H1 (cell line): Measurements from ENCODE around the gene PRDM15. TPM values are rescaled to one million over a fixed set of nuclear protein-coding genes. Genes with fewer than 3 reads are reported as not detected.

ENCODE experiments used
- CTCF ChIA-PET: fragments of 300-600 bp; sonication (Branson Sonifier 250); formaldehyde crosslinking; loops from one replicate; lab custom pipeline; 2021; ENCODE audit not compliant: partially characterized antibody; lab: Charles Lee
- POLR2A ChIA-PET: fragments of 300-600 bp; sonication (Branson Sonifier 250); formaldehyde crosslinking; loops from one replicate; lab custom pipeline; 2021; ENCODE audit warnings: inconsistent platforms; ENCODE audit not compliant: partially characterized antibody; lab: Charles Lee
- DNase-seq, 2 experiments: peaks; one replicate each; pipeline versions ENCODE4 v3.0.0 to v3.0.0-alpha.2; 2010 to 2022; ENCODE audit warnings: low spot score in 2 of 2, low read depth in 1 of 2, mixed read lengths in 1 of 2
- FAIRE-seq: peaks from 2 replicates; lab custom pipeline; 2011; peaks lifted over from hg19 to GRCh38; lab: Jason Lieb, UNC
- H2AFZ ChIP-seq: 2 replicates; pipeline ENCODE4 v1.8.1; 2012; ENCODE audit warnings: low read length, inconsistent platforms
- H2AK5ac ChIP-seq: 2 replicates; pipeline ENCODE4 v1.6.1; 2013; ENCODE audit warnings: low read depth, low read length
- H2BK120ac ChIP-seq: replicated peaks from 2 replicates; pipeline ENCODE3; 2013; ENCODE audit warnings: low read depth, low read length, inconsistent platforms
- H2BK12ac ChIP-seq: 2 replicates; pipeline ENCODE4 v1.6.1; 2013; ENCODE audit warnings: low read depth, low read length
- H2BK15ac ChIP-seq: 2 replicates; pipeline ENCODE4 v1.6.1; 2013; ENCODE audit warnings: low read length
- H2BK20ac ChIP-seq: 2 replicates; pipeline ENCODE4 v1.6.1; 2013; ENCODE audit warnings: low read length
- H2BK5ac ChIP-seq: 2 replicates; pipeline ENCODE4 v1.6.1; 2013; ENCODE audit warnings: low read depth, low read length
- H3K14ac ChIP-seq: 2 replicates; pipeline ENCODE4 v1.6.1; 2013; ENCODE audit warnings: inconsistent platforms; ENCODE audit not compliant: insufficient read length
- H3K18ac ChIP-seq: 2 replicates; pipeline ENCODE4 v1.6.1; 2013; ENCODE audit warnings: low read length; ENCODE audit errors: extremely low read depth
- H3K23ac ChIP-seq: 2 replicates; pipeline ENCODE4 v1.6.1; 2013; ENCODE audit warnings: inconsistent platforms; ENCODE audit not compliant: insufficient read length
- H3K23me2 ChIP-seq: 2 replicates; pipeline ENCODE4 v1.6.1; 2013; ENCODE audit warnings: low read depth, low read length
- H3K27ac ChIP-seq: 2 replicates; pipeline ENCODE4 v1.6.1; 2011; ENCODE audit warnings: low read depth, low read length, inconsistent platforms
- H3K27me3 ChIP-seq, 4 experiments: replicated peaks in 1 of 4; 1 replicate in 1 of 4; 2 replicates in 3 of 4; pipeline versions ENCODE4 v1.6.1 to v1.8.1; 2011 to 2013; ENCODE audit warnings: low read length in 3 of 4, mild to moderate bottlenecking in 3 of 4, inconsistent platforms in 2 of 4, mixed read lengths in 2 of 4, moderate library complexity in 1 of 4; ENCODE audit not compliant: control insufficient read depth in 3 of 4, insufficient read depth in 3 of 4; ENCODE audit errors: extremely low read depth in 1 of 4
- H3K36me3 ChIP-seq, 4 experiments: 2 replicates each; pipeline versions ENCODE4 v1.6.1 to v1.8.1; 2011 to 2013; ENCODE audit warnings: mild to moderate bottlenecking in 4 of 4, low read length in 3 of 4, moderate library complexity in 2 of 4, control low read depth in 1 of 4, inconsistent platforms in 1 of 4; ENCODE audit not compliant: insufficient read depth in 4 of 4, control insufficient read depth in 2 of 4
- H3K4ac ChIP-seq: replicated peaks from 2 replicates; pipeline ENCODE3; 2013; ENCODE audit warnings: low read length, low read depth, mixed read lengths, inconsistent platforms; ENCODE audit not compliant: insufficient read length
- H3K4me1 ChIP-seq, 4 experiments: replicated peaks in 1 of 4; 1 replicate in 1 of 4; 2 replicates in 3 of 4; pipeline versions ENCODE4 v1.6.1 to v1.8.1; 2011 to 2013; ENCODE audit warnings: low read length in 3 of 4, inconsistent platforms in 2 of 4, mixed read lengths in 1 of 4; ENCODE audit not compliant: insufficient read depth in 4 of 4, control insufficient read depth in 3 of 4
- H3K4me2 ChIP-seq, 2 experiments: 2 replicates each; pipeline versions ENCODE4 v1.6.1 to v1.8.1; 2011 to 2013; ENCODE audit warnings: low read depth in 2 of 2, low read length in 2 of 2, control low read depth in 1 of 2, inconsistent platforms in 1 of 2, mild to moderate bottlenecking in 1 of 2; ENCODE audit not compliant: insufficient read depth in 1 of 2
- H3K4me3 ChIP-seq, 4 experiments: fragments of 200-600, 300-600 bp in 1 of 4; sonication (generic), shearing (Covaris generic), sonication (Bioruptor Twin) in 1 of 4; 2 replicates each; pipeline versions ENCODE4 v1.5.1 to v1.8.1; 2011 to 2016; ENCODE audit warnings: low read length in 4 of 4, low read depth in 3 of 4, control low read depth in 2 of 4, inconsistent platforms in 2 of 4, mild to moderate bottlenecking in 2 of 4, mixed read lengths in 1 of 4, moderate library complexity in 1 of 4; ENCODE audit not compliant: insufficient read depth in 2 of 4; ENCODE audit errors: extremely low read depth in 1 of 4
- H3K56ac ChIP-seq: replicated peaks from 2 replicates; pipeline ENCODE3; 2013; ENCODE audit warnings: low read depth, mild to moderate bottlenecking, mixed read lengths, low read length, inconsistent platforms; ENCODE audit not compliant: insufficient read length
- H3K79me1 ChIP-seq: 2 replicates; pipeline ENCODE4 v1.6.1; 2013; ENCODE audit warnings: low read depth, low read length, control low read depth
- H3K79me2 ChIP-seq, 2 experiments: 2 replicates each; pipeline versions ENCODE4 v1.6.1 to v1.8.1; 2012 to 2013; ENCODE audit warnings: low read length in 2 of 2, mild to moderate bottlenecking in 2 of 2, inconsistent platforms in 1 of 2; ENCODE audit not compliant: insufficient read depth in 2 of 2, control insufficient read depth in 1 of 2
- H3K9ac ChIP-seq, 4 experiments: replicated peaks in 1 of 4; 1 replicate in 1 of 4; 2 replicates in 3 of 4; pipeline versions ENCODE4 v1.6.1 to v1.8.1; 2011 to 2013; ENCODE audit warnings: low read depth in 3 of 4, low read length in 3 of 4, control low read depth in 2 of 4, mild to moderate bottlenecking in 2 of 4, moderate library complexity in 2 of 4, inconsistent platforms in 1 of 4; ENCODE audit errors: extremely low read depth in 1 of 4
- H3K9me3 ChIP-seq, 2 experiments: 2 replicates each; pipeline versions ENCODE4 v1.6.1 to v1.8.1; 2012 to 2013; ENCODE audit warnings: mild to moderate bottlenecking in 2 of 2, moderate library complexity in 2 of 2, control low read depth in 1 of 2, inconsistent platforms in 1 of 2, low read depth in 1 of 2, low read length in 1 of 2, mixed read lengths in 1 of 2; ENCODE audit not compliant: insufficient read depth in 2 of 2
- H4K20me1 ChIP-seq, 2 experiments: replicated peaks in 1 of 2; 2 replicates each; pipeline versions ENCODE3 to v1.8.1; 2011 to 2013; ENCODE audit warnings: inconsistent platforms in 2 of 2, low read length in 2 of 2, mild to moderate bottlenecking in 1 of 2; ENCODE audit not compliant: insufficient read depth in 2 of 2, control insufficient read depth in 1 of 2
- H4K5ac ChIP-seq: 2 replicates; pipeline ENCODE4 v1.6.1; 2013; ENCODE audit warnings: low read length, low read depth, mixed read lengths, inconsistent platforms; ENCODE audit not compliant: insufficient read length
- H4K8ac ChIP-seq: 2 replicates; pipeline ENCODE4 v1.8.0; 2013; ENCODE audit warnings: mild to moderate bottlenecking, moderate library complexity, low read length, inconsistent platforms; ENCODE audit not compliant: insufficient read depth; ENCODE audit errors: extremely low read depth
- H4K91ac ChIP-seq: replicated peaks from 2 replicates; pipeline ENCODE3; 2013; ENCODE audit warnings: low read length, mixed read lengths, inconsistent platforms; ENCODE audit not compliant: insufficient read length
- GABPA ChIP-seq: IDR thresholded peaks from 2 replicates; pipeline ENCODE4 v1.6.1; 2011; ENCODE audit warnings: mild to moderate bottlenecking, low read length, moderate library complexity, borderline replicate concordance; ENCODE audit not compliant: insufficient read depth
- HDAC2 ChIP-seq, 2 experiments: fragments of 300-600 bp in 1 of 2; sonication (generic) in 1 of 2; IDR thresholded peaks; 2 replicates each; pipeline ENCODE4 v1.6.1; 2011 to 2012; ENCODE audit warnings: low read depth in 2 of 2, low read length in 2 of 2, mild to moderate bottlenecking in 2 of 2, moderate library complexity in 2 of 2, borderline replicate concordance in 1 of 2, inconsistent platforms in 1 of 2
- WGBS, 2 experiments: shearing (Covaris generic) in 1 of 2; methylation state at CpG; one replicate each; pipeline versions ENCODE4 v1.1.6 to v1.1.7; 2013 to 2015; ENCODE audit warnings: low lambda C conversion rate in 2 of 2, mixed read lengths in 2 of 2, inconsistent platforms in 1 of 2, low coverage in 1 of 2, missing lambda C conversion rate in 1 of 2; ENCODE audit not compliant: insufficient replicate concordance in 2 of 2, insufficient coverage in 1 of 2, insufficient read length in 1 of 2; ENCODE audit errors: extremely low coverage in 1 of 2, missing lambda C conversion rate in 1 of 2; 5-methylcytosine and 5-hydroxymethylcytosine counted together
- long read RNA-seq, 2 experiments: library from RNA in 1 of 2; library from capped mRNA in 1 of 2; stranded (forward); transcript quantifications; one replicate each; pipeline ENCODE4 v2.0.0, GENCODE V29; 2021; ENCODE audit warnings: inconsistent platforms in 1 of 2
- polyA minus RNA-seq, 3 experiments: library from RNA; depleted of rRNA, polyadenylated mRNA; stranded (reverse); fragments of >200 nt; gene quantifications; 1 replicate in 2 of 3; 2 replicates in 1 of 3; pipeline ENCODE4 v1.2.3, GENCODE V29; 2011
- polyA plus RNA-seq, 7 experiments: library from polyadenylated mRNA; depleted of rRNA in 3 of 7; stranded (reverse) in 5 of 7; unstranded in 2 of 7; fragments of >200 nt in 5 of 7; fragments of 200-250 nt in 2 of 7; gene quantifications; 1 replicate in 5 of 7; 2 replicates in 1 of 7; 4 replicates in 1 of 7; pipeline versions ENCODE4 v1.2.1 to v1.2.3, GENCODE V29; 2011 to 2013; ENCODE audit warnings: missing spikeins in 2 of 7, mixed read lengths in 2 of 7
- total RNA-seq: library from RNA; stranded (reverse); fragmentation: NEBNext Ultra II Directional; extraction: Animal tissue kit (Norgen Biotek cat#: 25700); gene quantifications from 2 replicates; pipeline ENCODE4 v1.2.1, GENCODE V29; 2021

PRDM15 gene, protein sequence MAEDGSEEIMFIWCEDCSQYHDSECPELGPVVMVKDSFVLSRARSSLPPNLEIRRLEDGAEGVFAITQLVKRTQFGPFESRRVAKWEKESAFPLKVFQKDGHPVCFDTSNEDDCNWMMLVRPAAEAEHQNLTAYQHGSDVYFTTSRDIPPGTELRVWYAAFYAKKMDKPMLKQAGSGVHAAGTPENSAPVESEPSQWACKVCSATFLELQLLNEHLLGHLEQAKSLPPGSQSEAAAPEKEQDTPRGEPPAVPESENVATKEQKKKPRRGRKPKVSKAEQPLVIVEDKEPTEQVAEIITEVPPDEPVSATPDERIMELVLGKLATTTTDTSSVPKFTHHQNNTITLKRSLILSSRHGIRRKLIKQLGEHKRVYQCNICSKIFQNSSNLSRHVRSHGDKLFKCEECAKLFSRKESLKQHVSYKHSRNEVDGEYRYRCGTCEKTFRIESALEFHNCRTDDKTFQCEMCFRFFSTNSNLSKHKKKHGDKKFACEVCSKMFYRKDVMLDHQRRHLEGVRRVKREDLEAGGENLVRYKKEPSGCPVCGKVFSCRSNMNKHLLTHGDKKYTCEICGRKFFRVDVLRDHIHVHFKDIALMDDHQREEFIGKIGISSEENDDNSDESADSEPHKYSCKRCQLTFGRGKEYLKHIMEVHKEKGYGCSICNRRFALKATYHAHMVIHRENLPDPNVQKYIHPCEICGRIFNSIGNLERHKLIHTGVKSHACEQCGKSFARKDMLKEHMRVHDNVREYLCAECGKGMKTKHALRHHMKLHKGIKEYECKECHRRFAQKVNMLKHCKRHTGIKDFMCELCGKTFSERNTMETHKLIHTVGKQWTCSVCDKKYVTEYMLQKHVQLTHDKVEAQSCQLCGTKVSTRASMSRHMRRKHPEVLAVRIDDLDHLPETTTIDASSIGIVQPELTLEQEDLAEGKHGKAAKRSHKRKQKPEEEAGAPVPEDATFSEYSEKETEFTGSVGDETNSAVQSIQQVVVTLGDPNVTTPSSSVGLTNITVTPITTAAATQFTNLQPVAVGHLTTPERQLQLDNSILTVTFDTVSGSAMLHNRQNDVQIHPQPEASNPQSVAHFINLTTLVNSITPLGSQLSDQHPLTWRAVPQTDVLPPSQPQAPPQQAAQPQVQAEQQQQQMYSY
- total RNA-seq: 10.5 TPM in 2 replicates
- polyA plus RNA-seq (2011; rRNA removed): 9.7 and 11.5 TPM in 2 replicates
- polyA plus RNA-seq (2011; cell fraction: cytosol; rRNA removed): 8.9 TPM
- polyA plus RNA-seq (2011; cell fraction: nucleus; rRNA removed): 32.0 TPM
- polyA plus RNA-seq (2012, experiment 1 of 2): 7.7 to 9.1 TPM (median 8.6 TPM) in 4 replicates
- 0.76 TPM for polyA plus RNA-seq (2012, experiment 2 of 2)
- 4.3 TPM for polyA plus RNA-seq (2013, experiment 1 of 2)
- 4.1 TPM for polyA plus RNA-seq (2013, experiment 2 of 2)
- 34.3 and 35.1 TPM in 2 replicates for polyA minus RNA-seq (2011; rRNA and poly(A)+ RNA removed)
- 8.6 TPM for polyA minus RNA-seq (2011; cell fraction: cytosol; rRNA and poly(A)+ RNA removed)
- 22.0 TPM for polyA minus RNA-seq (2011; cell fraction: nucleus; rRNA and poly(A)+ RNA removed)
- long read RNA-seq, experiment 1: 0 reads
- long read RNA-seq, experiment 2, partial matches to known transcripts: 0 of 1 reads
- long read RNA-seq, experiment 2, other reads (novel, unspliced or antisense): 1 of 1 reads

- FAIRE-seq (no peak), DNase-seq (peak in 1 of 2 experiments; percentile 88)
- H3K79me2 ChIP-seq: peaks cover 0 to 34% of the 10 kb centered on the region in 2 experiments; a peak in 2 of 4 replicates
- H2AFZ ChIP-seq: no peak within 1 kb of the TSS; the same call in 1 of the 2 replicates
- H3K9ac ChIP-seq: peak within 1 kb of the TSS; percentile 35 to 85 (median 53); a peak in 5 of 7 replicates
- ChIA-PET CTCF (interaction anchor here (2.0 to 2.1 kb wide), 2 partner anchors 15 to 238 kb away, joined by 8 read pairs; no protein-coding TSS in a partner anchor), POLR2A (interaction anchor here (0.7 to 1.9 kb wide), 8 partner anchors 8 to 82 kb away, joined by 3 to 10 read pairs (median 4); no protein-coding TSS in a partner anchor)
- H3K27me3 ChIP-seq: no peaks in the 10 kb centered on the region
- H2AK5ac ChIP-seq: no peak within 1 kb of the TSS
- H3K14ac ChIP-seq: no peak within 1 kb of the TSS
- peak within 1 kb of the TSS; percentile 84 for H4K8ac ChIP-seq
- peak within 1 kb of the TSS; percentile 69 to 92 (median 78) for H3K4me3 ChIP-seq
- H2BK12ac ChIP-seq: no peak within 1 kb of the TSS
- H3K18ac ChIP-seq: no peak within 1 kb of the TSS; the same call in none of the 2 replicates
- H2BK20ac ChIP-seq: no peak within 1 kb of the TSS
- H4K20me1 ChIP-seq: peaks cover 0 to 3% of the 10 kb centered on the region in 2 experiments
- H3K79me1 ChIP-seq: 0 out of 2 replicates have a peak, but pooled peaks cover 2% of the 10 kb centered on the region
- no peak within 1 kb of the TSS for H2BK15ac ChIP-seq
- peak within 1 kb of the TSS; percentile 44; the same call in 1 of the 2 replicates for H2BK5ac ChIP-seq
- H3K4me2 ChIP-seq: peak within 1 kb of the TSS; percentile 68 to 93
- no peaks in the 10 kb centered on the region for H3K36me3 ChIP-seq
- H3K9me3 ChIP-seq: no peaks in the 10 kb centered on the region
- H3K23me2 ChIP-seq: peaks cover 4% of the 10 kb centered on the region; the same call in 1 of the 2 replicates
- no peak within 1 kb of the TSS for H3K23ac ChIP-seq
- H4K5ac ChIP-seq: peak within 1 kb of the TSS; percentile 80
- no peak within 1 kb of the TSS for H2BK120ac ChIP-seq
- peak within 1 kb of the TSS; percentile 52 for H3K56ac ChIP-seq
- H4K91ac ChIP-seq: peak within 1 kb of the TSS; percentile 71
- H3K4me1 ChIP-seq: peaks cover 0 to 6% (median 0%) of the 10 kb centered on the region in 4 experiments; a peak in 3 of 7 replicates
- H3K27ac ChIP-seq: no peak within 1 kb of the TSS; the same call in 1 of the 2 replicates
- no peak within 1 kb of the TSS for H3K4ac ChIP-seq
- 20% methylated on average over 12 of the region's 89 CpGs; no CpG with 5 or more reads in 1 of the 2 experiments for WGBS, 2 experiments
- TF ChIP-seq HDAC2 (IDR thresholded peaks at IDR 0.05; ENCODE audit: borderline replicate concordance in 1 of 2, low read depth in 2 of 2, low read length in 2 of 2): no peak
- TF ChIP-seq GABPA: peak; percentile 67; the same call in 1 of the 2 replicates
These were observed at the start of gene PRDM15 for GRCh38 chr21:41879190-41879998. Gene PRDM15, minus strand, starts transcription at chr21:41879344. Its CDS starts 18,981 bp downstream, at chr21:41860363.
